GM21390 (cell line): ENCODE data around the gene SLC29A3.

ENCODE experiments used
- ATAC-seq: cut with Tn5 transposase; IDR thresholded peaks from one replicate; pipeline ENCODE4 v1.9.1; 2021; ENCODE audit not compliant: unreplicated experiment

SLC29A3 gene

DNA sequence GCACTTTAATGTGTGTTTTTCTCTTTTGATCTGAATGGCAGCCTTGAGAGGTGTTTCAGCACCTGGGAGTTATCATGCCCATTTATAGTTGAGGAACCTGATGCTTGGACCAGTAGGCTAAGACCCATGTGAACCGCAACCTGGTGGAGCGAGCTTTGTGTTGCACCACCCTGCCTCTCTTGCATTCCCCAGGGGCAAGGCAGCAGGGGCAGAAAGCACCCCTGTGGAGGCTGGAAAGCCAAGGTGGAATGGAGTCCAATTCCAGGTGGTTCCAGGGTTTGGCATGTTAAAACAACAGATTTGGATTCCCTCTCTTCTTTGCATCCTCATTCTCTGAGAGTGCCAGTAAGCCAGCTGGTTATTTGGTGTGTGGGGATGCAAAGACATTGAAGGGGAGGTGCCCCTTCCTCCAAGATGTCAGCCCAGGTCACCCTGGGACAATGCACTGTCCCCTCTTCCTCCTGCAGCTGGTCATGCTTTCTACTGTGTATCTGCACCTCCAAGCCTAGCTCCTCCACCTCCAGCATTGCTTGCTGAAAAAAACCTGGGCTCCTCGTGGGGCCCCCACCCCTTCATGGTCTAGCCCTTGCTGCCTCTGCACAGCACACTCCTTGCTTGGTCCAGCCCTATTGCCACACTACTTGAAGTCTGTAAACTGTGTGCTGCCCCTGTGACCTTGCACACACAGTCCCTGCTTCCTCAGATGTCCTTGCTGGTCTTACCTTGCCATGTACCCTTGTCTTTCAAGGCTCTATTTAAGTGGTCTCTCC, 72.0 kb downstream of the SLC29A3 start:
- no peak for ATAC-seq

DNA sequence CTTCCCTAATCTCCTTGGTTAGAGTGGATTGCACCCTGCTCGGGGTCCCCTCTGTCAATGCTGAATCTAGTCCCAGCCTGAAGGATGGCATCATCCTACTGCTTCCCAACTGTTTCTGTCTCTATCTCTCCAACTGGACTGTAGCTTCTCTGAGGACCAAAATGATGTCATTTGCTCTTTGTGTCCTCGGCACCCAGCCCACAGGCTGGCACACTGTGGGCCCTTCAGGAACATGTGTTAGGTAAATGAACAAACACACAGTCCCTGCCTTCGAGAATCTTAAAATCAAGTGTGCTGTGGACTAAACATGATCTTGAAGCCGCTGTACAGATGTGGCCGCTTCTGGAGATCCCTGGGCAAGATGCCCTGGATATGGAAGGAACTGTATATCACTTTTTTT, 72.6 kb downstream of the SLC29A3 start:
- ATAC-seq: no peak

DNA sequence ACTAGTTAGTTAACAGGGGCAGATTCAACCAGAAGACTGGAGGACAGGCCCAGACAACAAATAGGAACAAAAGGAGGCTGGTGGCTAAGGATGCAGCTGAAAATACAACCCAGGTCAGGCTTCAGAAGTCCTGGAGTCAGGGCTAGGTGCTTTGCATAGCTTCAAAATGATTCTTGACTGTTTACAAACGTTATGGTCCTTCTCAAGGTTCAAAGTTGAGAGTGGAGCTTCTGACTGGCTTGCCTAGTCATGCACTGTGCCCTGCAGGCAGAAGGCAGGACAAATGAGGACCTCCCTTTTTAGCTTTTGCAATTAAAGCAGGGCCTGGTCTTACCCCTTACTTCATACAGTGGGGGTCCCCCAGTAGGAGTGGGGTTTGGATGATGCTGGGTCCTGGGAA, 73.2 kb downstream of the SLC29A3 start:
- ATAC-seq: no peak

DNA sequence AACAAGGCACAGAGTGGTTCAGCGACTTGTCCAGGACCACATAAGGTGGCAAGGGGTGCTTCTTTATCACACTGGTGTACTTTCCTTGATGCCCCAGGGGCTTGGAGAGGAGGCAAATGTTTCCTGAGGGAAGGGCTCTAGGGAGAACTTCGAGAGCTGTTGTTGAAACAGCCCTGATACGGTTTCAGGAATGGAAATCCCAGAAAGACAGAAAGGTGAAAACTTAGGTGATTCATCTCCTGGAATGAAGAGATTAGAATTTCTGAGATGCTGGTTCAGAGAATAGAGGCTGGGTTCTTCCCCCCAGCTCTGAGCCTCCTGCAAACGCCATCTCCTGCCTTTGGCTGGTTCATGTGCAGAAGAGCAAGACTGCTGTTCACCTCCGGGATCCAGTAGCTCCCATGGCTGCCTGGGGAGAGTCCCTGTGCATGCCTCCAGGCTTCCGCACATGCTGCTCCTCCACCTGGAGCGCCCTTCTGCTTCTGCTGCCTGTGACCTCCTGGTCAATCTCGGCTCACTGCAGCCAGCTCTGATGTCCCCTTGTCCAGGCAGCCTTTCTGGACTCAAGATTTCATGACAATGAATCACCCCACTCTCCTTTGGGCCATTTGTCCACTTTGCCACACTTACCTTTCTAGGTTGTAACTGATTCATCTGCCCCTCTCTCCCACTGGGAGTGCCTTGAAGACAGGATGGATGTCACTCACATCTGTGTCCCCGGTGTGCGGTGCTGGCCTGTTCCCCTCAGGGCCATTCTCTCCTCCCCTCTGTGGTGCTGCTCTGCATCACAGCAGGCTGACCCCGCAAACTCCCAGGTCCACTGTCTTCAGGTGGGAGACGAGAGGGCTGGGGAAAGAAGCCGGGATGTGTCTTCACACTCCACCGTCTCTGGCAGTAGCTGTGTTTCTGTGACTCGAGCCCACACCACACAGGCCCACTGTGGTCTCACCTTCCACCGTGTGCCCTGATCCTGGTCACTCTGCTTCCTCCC, 74.0 kb downstream of the SLC29A3 start:
- no peak for ATAC-seq

DNA sequence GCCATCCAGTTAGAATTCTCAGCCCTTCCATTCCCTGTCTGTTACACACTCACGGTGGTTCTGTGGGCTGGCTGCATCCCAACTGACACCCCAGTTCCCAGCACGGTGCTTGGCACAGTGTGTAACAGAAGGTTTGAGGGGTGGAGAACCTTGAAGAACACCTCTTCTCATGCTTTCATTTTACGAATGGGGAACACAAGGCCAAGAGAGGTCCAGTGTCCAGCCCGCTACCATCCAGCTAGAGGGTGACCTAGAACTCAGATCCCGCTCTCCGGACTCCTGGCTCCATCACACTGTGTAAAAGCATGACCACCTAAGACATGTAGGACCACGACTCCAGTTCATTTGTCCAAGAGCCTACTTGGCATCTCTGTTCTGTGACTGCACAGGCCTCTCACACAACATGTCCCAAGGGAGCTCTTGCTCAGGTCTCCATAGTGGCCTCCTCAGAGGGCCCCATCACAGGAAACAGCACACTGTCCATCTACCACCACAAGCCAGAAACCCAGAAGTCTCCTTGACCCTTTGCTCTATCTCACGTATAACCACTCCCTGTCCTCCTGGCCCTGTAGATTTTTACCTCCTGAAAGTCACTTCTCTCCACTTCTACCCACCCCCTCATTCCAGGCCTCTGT, 74.9 kb downstream of the SLC29A3 start:
- ATAC-seq: no peak

DNA sequence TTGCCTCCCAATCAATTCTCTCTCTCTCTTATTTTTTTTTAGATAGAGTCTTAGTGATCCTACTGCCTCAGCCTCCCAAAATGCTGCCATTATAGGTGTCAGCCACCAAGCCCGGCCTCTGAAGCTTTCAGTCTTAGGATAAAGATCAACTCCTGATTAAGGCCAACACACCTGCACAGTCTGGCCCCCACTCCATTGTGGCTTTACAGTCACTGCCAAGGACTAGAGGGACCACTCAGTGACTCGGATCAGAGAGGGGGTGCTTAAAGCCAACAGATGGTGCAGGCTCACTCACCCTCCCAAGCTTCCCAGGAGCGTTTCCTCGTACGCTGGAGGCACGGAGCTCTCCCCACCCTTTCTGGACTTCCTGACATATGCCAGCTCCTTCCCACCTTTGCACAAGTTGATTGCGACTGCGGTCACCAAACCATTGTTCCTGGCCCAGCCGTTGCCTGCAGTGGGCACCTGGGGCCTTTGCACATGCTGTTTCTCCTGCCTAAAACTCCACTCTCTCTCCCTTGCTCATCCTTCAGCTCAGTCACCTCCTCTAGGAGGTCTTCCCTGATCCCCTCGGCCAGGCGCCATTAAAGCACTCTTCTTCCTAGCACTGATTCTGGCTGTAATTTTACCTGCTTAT, 76.0 kb downstream of the SLC29A3 start:
- ATAC-seq: no peak

DNA sequence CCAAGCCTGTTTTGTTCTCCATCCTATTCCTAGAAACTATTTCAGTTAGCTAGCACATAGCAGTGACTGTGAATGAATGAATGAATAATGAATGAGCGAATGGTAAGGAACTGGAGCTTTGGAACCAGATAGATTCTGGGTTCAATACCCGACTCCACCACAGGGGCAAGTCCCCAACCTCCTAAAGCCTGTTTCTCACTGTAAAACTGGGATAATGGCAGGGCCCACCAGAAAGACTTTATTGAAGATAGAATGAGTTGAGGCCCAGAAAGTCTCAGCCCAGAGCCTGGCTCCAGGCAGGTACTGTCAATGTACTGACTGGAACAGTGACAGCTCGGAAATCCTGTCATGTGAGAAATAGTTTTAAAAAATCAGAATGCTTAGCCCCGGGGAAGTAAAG, 76.6 kb downstream of the SLC29A3 start:
- ATAC-seq: no peak

DNA sequence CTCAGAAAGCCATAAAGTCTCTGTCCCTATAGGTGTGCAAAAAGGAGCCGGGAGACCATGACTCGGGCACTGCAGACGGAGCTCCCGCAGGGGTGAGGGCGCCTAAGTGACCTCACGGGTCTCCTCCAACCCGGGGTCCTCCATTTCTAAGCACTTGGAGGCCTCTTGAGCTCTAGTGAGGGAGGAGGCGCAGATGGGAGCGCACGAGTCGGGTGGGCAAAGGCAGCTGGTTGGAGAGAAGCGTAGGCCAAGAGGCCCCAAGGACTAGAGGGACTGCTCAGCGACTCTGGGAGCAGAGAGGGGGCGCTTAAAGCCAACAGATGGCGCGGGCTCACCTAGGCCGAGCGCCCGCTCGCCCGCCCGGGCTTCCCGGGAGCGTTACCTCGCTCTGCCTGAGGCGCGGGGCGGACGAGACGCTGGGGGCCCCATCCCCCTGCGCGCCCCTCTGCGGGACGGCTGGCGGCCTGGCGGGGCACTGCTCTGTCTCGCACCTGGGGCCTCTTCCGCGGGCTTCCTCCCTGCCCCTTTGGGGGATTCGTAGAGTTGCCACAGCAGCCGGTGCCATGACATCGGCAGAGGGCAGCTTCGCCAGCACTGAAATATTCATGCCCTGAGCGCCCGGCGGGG, 77.1 kb downstream of the SLC29A3 start:
- ATAC-seq: no peak

DNA sequence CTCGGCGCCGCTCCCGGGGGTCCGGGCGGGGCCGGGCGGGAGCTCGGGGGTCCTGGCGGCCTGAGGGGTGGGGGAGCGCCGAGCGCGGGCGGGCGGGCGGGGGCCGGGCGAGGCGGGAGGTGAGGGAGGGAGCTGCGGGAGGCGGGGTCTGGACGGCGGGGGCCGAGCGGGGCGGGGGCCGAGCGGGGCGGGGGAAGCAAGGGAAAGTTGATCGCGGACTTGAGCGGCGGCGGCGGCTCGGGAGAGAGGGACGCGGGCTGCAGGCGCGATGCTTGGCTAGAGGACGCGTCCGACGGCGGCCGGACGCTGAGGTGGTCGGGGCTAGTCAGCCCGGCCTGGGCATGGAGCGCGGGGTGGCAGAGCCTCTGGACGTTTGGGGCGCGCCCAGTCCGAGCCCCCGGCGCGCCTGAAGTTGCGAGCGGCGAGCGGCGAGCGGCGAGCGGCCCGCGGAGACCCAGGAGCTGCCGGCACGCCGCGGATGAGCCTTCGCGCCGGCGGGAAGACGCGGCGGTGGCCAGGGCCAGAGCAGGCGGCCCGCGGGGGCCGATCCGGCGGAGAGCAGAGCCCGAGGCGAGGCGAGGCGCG, 77.7 kb downstream of the SLC29A3 start, which contains the start of gene CDH23:
Gene CDH23 (plus strand): TSS at position 210 of the 585 bp plus-strand sequence. CDS start 42,912 bp downstream, outside the sequence.
- no peak for ATAC-seq

DNA sequence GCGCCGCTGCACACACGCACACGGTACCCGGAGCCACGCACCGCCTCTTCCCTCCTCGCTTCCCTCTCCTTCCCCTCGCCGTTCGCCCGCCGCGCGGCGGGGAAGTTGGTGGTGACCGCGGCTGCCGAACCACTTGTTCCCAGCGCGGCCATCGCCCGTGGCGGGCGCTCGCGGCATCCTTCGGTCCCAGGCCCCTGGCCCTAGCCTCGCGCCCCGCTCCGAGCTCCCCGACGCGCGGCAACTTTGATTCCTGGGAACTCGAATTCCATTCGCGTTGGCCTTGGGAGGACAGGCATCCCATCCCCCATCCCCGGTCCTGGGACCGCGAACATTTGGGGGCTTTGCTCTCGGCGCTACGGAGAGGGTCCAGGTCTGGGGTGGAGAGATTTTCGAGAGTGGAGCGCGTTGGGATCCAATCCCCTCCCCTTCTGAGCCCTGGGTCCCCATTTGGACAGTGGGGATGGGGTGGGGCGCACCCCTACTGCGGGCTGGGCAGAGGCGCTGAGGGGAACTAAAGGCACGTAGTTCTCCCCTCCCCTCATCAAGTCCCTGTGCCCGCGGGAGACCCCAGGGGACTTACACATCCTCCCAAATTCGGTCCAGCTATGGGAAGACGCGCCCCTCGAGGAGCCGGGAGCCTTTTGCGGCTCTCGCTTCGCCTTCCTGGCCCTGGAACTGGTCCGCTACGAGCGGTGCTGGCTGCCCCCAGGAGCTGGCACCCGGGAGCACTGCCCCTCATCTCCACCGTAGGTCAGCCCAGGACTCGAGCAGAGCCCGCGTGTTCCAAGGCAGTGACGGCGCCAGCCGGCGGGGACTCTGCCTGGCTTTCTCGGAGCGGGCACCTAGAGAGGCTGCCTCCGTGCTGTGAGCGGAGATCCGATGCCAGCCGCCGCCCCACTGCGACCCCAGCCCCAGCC, 78.5 kb downstream of the SLC29A3 start:
- ATAC-seq: no peak

DNA sequence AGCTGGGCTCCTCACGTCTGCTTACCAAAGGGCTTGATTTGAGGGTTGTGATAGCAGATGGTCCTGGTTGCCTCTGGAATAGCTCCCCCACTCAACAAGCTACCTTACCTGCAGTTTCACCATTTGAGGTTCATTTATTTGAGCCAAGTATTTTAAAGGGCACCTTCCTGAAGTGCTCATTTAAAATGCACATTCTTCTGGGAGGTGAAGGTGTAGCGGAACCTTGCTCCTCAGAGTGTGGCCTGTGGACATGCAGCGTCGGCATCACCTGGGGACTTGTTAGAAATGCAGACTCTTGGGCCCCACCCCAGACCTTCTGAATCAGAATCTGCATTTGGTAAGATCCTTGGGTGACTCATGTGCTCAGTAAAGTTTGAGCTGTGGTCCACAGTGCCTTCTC, 79.9 kb downstream of the SLC29A3 start:
- no peak for ATAC-seq

DNA sequence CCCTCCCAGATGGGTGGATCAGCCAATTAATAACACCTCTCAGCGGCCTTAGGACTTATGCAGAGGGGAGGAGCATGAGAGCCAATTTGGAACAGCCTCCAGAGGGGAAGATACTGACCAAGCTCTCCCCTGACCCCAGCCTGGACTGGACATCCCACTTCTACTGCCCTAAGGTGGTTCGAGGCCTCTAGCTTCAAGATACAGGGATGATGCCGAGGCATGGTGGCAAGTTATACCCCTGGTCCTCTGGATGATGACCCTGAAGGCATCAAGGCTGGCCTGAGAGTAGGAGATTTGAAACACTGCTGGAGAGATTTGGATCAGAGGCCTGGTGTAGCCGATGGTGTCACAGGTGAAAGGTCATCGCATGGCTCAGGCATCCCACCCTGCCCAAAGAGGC, 80.9 kb downstream of the SLC29A3 start:
- no peak for ATAC-seq

DNA sequence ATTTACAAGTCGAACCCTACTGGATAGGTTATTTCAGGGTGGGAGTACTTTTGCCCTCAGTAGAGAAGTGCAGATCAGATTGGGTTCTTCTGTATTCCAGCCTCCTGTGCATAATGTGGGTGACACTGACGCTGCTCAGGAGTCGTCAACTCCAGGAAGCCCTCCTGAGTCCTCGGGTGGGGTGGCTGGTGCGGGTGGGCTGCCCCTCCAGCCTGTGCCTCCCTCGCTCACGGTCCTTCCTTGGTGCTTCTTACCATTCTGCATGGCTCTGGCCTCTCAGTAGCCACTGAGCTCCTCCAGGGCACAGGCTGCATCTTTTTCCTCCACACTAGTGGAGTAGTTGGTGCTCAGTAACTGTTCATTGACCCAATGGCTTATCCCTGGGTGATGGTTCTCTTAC, 82.0 kb downstream of the SLC29A3 start:
- no peak for ATAC-seq

DNA sequence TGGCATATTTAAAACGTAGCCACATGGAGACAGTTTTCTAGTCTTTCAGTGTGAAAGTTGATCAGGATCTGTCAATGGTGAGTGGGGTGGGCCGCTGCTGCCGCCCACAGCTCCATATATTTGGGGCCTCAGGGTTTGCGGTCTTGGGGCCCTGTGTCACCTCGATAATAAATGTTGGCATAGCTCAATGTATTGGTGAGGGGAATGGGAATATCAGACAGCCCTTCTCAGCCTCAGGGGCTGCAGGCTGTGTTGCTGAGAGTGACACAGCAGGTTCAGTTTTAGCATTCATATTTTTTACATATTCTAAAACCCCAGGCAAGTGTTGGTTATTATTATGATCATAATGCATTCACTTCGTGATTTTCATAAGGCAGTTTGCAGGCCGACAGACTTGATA, 82.9 kb downstream of the SLC29A3 start:
- ATAC-seq: no peak

DNA sequence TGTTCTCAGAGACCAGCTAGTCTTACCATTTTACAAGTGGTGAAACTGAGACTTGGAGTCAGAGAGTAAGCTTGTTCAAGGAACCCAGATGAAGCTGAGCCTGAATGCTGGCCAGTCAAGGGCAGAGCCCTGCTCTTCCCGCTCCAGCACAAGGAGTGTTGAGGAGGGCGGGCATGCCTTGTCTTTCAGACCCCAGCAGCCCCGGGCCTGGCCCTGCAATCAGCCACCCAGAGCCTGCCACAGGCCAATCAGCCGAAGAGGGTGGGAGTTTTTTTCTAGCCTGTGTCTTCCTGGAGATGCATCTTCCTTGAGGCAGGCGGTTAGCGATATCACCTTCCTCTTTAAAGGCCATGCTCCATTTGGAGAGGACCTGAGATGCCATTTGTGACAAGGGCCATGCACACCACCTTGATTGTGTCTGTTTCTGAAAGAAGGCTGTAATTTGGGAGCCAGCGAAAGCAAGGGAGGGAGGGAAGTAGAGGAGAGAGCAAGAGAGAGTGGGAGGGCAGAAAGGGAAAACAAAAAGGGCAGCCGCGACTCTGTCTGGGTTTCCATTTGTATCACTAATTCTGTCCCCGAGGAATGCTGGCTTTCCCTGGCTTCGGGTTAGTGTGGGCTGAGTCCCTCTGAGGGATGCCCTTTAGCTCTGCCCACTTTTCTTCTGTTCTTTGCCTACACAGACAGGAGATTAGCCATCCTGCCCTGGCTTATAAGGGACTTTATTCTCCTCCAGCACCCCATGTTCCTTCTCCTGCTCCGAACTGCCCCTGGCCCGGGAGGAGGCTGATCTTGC, 85.6 kb downstream of the SLC29A3 start:
- ATAC-seq: no peak

DNA sequence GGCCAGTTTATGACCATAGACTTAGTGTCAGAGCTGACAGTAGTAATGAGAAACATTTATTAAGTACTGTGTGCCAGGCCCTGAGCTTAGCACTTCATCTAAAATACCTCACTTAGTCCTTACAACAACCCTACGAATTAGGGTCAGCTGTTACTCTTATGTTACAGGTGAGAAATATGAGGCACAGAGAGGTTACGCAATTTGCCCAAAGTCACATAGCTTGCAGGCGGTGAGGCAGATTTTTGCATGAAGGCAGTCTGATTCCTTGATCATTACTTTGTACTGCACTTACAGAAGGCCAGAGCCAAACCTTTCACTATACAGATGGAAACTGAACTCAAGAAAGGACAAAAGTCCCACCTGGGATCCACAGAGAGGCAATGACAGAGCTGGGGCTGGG, 87.8 kb downstream of the SLC29A3 start:
- ATAC-seq: no peak

DNA sequence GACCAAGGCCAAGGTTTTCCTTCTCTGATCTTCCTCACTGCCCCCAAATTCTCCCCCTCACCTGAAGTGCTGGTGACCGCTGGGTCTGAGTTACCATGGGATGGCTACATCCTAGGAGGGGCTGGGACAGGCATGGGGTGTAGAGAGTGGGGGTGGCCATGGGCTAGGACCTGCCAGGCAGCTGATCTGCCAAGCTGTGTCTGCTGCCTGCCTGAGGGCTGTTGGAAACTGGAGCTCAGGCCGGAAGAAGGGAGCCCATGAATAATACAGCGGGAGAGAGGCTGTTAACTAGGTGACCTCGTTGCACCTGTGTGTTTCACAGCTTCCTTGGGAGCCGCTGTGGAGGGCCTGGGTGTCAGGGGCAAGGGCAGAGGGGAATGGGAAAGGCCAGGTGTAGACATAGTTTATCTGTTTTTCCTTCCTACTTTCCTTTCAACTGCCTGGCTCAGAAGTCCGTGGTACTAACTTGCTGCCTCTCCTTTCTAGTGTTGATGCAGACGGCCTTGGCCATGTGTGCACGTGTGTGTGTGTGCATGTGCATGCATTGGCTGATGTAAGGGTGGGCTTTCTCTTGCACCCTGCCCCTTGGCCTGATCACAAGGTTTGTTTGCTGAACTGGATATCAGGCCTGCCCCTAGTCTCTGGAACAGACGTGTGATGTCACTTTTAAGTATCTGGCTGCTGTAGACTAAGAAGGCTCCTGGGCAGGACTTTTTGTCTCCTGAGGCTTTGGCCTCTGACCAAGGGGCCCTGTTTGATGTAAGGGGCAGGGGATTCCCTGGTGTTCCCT, 89.6 kb downstream of the SLC29A3 start:
- ATAC-seq: no peak
